Stimulated activated naive CD8-positive, alpha-beta T cell treated with anti-CD3 and anti-CD28 coated beads, Interleukin-15, amount 100 ng/mL, for 72 hours (primary cell): ENCODE measurements around the gene SMYD1.

Experiments
- ATAC-seq: fragments of 150-1000 bp; cut with Tn5 transposase; 2 replicates; pipeline ENCODE4 v1.10.0; 2021; ENCODE audit warnings: mild to moderate bottlenecking, moderate library complexity
- DNase-seq, 2 donors: peaks; one replicate each; pipeline ENCODE4 v3.0.0; 2021 to 2022
- H3K27ac Mint-ChIP-seq, 2 donors: one replicate each; pipeline ENCODE4 v1.8.0; 2022; ENCODE audit warnings: mild to moderate bottlenecking in 2 of 2, mixed read lengths in 2 of 2, moderate library complexity in 2 of 2
- H3K27me3 Mint-ChIP-seq: one replicate; pipeline ENCODE4 v1.8.0; 2022; ENCODE audit warnings: mixed read lengths
- H3K4me1 Mint-ChIP-seq: one replicate; pipeline ENCODE4 v1.8.0; 2022; ENCODE audit warnings: mild to moderate bottlenecking, mixed read lengths
- H3K4me3 Mint-ChIP-seq, 2 donors: one replicate each; pipeline ENCODE4 v1.8.0; 2022; ENCODE audit warnings: mild to moderate bottlenecking in 2 of 2, mixed read lengths in 2 of 2, moderate library complexity in 1 of 2
- H3K9me3 Mint-ChIP-seq, 2 donors: one replicate each; pipeline ENCODE4 v1.8.0; 2022; ENCODE audit warnings: mixed read lengths in 2 of 2

SMYD1 gene

GRCh38 chr2:88070055-88070454, 2.4 kb downstream of the SMYD1 start:
- no peaks in the 10 kb centered on the region for H3K4me1 Mint-ChIP-seq
- no peak overlapping the region for H3K27ac Mint-ChIP-seq
- no peaks in the 10 kb centered on the region for H3K27me3 Mint-ChIP-seq
- ATAC-seq (no peak), DNase-seq (no peak)
- H3K9me3 Mint-ChIP-seq: no peaks in the 10 kb centered on the region
- no peak overlapping the region for H3K4me3 Mint-ChIP-seq

- DNase-seq: no peak
- no peaks in the 10 kb centered on the region for H3K27me3 Mint-ChIP-seq
- no peaks in the 10 kb centered on the region for H3K4me1 Mint-ChIP-seq
- no peak for ATAC-seq
- no peak overlapping the region for H3K4me3 Mint-ChIP-seq
- no peak overlapping the region for H3K27ac Mint-ChIP-seq
- H3K9me3 Mint-ChIP-seq: no peaks in the 10 kb centered on the region
These were observed 3.7 kb downstream of the SMYD1 start for GRCh38 chr2:88071365-88071764.

DNA sequence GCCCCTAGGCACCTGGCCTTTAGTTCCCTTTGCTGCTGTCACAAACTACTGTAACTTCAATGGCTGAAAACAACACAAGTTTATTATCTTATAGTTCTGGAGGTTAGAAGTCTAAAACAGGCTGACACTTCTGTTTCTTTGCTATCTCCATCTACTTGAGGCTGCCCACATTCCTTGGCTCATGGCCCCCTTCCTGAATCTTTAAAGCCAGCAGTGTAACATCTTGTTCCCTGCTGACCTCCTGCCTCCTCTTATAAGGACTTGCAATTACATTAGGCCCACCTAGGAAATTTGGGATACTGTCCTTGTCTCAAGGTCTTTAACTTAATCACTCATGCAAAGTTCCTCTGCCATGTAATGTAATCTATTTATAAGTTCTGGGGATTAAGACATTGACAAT, 6.5 kb downstream of the SMYD1 start:
- H3K27ac Mint-ChIP-seq: no peak overlapping the region
- DNase-seq (no peak), ATAC-seq (no peak)
- H3K4me3 Mint-ChIP-seq: no peak overlapping the region
- H3K9me3 Mint-ChIP-seq: no peaks in the 10 kb centered on the region
- no peaks in the 10 kb centered on the region for H3K27me3 Mint-ChIP-seq
- no peaks in the 10 kb centered on the region for H3K4me1 Mint-ChIP-seq

DNA sequence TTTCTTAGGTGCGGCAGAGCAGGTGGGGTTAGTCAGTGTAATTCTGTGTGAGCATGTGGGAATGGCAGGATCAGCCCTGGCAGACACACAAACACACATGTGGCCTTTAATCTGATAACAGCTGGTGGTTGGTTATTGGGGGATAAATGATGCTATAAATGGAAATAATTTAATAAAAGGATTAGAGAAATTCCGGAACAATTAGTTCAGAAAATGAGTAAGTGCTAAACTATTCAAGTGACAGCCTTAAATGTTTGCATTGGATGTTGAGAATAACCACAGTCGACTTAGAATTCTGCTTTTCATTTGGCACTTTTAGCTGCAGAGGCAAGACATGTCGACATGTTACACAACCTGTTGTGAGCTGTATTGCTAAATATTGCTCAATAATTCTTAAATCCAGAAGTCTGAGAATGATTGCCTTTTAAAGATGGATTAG, 7.2 kb downstream of the SMYD1 start:
- H3K9me3 Mint-ChIP-seq: no peaks in the 10 kb centered on the region
- H3K27ac Mint-ChIP-seq: no peak overlapping the region
- H3K27me3 Mint-ChIP-seq: no peaks in the 10 kb centered on the region
- no peaks in the 10 kb centered on the region for H3K4me1 Mint-ChIP-seq
- ATAC-seq: no peak
- DNase-seq: no peak
- no peak overlapping the region for H3K4me3 Mint-ChIP-seq

DNA sequence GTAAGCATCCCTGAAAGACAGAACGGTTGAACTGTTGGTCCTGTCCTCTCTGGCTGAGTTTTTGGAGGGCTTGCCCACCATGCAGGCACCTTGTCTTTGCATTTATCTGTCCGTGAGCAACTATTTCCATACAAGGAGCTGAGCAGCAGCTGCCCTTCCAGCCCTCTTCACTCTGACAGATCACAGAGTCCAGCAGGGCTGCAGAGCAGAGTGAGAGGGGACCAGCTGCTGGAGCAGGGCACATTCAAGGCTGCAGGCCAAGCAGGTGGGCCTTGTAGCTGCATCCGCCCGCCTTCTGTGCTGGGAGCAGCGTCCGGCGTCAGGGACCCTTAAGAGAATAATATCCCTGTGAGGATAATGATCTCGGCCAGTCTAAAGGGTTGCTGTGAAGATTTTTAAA, 9.5 kb downstream of the SMYD1 start:
- no peaks in the 10 kb centered on the region for H3K9me3 Mint-ChIP-seq
- H3K4me3 Mint-ChIP-seq: no peak overlapping the region
- no peak for ATAC-seq
- no peak for DNase-seq
- H3K27ac Mint-ChIP-seq: no peak overlapping the region
- no peaks in the 10 kb centered on the region for H3K27me3 Mint-ChIP-seq
- no peaks in the 10 kb centered on the region for H3K4me1 Mint-ChIP-seq

- Mint-ChIP-seq H3K4me1 (no peaks in the 10 kb centered on the region), H3K27me3 (no peaks in the 10 kb centered on the region), H3K9me3 (no peaks in the 10 kb centered on the region), H3K27ac (no peak overlapping the region), H3K4me3 (no peak overlapping the region)
- no peak for ATAC-seq
- DNase-seq: no peak
These were observed 11.1 kb downstream of the SMYD1 start for GRCh38 chr2:88078643-88079172.

GRCh38 chr2:88080545-88080944, 12.9 kb downstream of the SMYD1 start:
- H3K4me1 Mint-ChIP-seq: no peaks in the 10 kb centered on the region
- ATAC-seq: no peak
- H3K4me3 Mint-ChIP-seq: no peak overlapping the region

DNA sequence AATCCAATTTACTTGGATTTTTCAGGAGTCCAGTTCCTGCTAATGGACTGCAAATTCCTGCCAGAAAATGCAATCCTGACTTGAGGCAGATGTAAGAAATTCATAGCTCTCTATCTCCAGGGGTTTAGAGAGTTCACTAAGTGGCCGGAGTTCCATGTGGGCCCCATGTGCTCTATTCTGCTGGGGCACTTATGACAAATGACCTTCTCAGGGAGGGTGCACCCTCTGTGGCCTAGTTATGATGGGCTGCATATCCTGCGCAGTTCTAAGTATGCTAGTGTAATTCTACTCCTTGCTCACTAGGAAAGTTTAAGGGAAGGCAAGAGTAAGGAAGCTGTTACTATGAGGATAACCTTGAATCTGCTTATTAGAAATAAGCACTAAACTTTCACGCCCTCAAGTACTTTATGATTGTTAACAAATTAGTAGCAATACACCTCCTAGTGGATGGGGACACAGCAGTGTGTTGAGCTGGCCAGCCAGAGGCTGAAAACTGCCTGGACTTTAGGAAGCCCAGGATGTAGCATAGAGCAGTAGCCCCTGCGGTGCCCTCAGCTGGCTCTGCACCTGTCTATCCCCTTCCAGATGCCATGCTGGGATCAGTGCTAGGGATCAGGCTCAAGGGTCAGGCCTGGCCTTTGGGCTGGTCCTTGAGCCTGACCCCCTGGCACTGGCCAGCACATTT, 14.4 kb downstream of the SMYD1 start:
- H3K4me1 Mint-ChIP-seq: no peaks in the 10 kb centered on the region
- ATAC-seq (no peak), DNase-seq (no peak)
- no peaks in the 10 kb centered on the region for H3K9me3 Mint-ChIP-seq
- no peaks in the 10 kb centered on the region for H3K27me3 Mint-ChIP-seq
- peak overlapping the region in 1 of 2 donors; percentile 80 for H3K27ac Mint-ChIP-seq
- H3K4me3 Mint-ChIP-seq: no peak overlapping the region

More at GRCh38 chr2:88080545-88080944, 12.9 kb downstream of the SMYD1 start:
- H3K27ac Mint-ChIP-seq: no peak overlapping the region
- no peaks in the 10 kb centered on the region for H3K9me3 Mint-ChIP-seq
- no peak for DNase-seq
- no peaks in the 10 kb centered on the region for H3K27me3 Mint-ChIP-seq

DNA sequence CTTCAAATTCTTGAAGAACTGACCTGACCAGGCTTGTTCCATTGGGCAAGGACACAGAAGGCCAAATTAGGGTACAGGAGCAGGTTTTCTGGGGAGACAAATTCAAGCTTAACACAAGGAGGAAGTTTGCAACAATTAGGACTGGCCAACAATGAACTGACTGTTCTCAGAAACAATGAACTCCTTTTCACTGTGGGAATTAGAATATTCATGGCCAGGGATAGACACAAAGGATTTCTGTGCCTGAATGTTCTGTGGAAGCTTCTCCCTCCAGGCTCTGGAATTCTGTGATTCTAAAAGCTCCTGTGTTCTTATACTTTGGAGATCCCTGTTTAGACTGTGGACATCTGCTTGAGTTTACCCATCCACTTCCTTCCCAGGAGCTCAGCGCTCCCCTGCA, 15.2 kb downstream of the SMYD1 start:
- no peak for ATAC-seq
- no peaks in the 10 kb centered on the region for H3K27me3 Mint-ChIP-seq
- H3K4me3 Mint-ChIP-seq: no peak overlapping the region
- H3K27ac Mint-ChIP-seq: no peak overlapping the region
- no peaks in the 10 kb centered on the region for H3K9me3 Mint-ChIP-seq
- no peak for DNase-seq
- H3K4me1 Mint-ChIP-seq: no peaks in the 10 kb centered on the region

DNA sequence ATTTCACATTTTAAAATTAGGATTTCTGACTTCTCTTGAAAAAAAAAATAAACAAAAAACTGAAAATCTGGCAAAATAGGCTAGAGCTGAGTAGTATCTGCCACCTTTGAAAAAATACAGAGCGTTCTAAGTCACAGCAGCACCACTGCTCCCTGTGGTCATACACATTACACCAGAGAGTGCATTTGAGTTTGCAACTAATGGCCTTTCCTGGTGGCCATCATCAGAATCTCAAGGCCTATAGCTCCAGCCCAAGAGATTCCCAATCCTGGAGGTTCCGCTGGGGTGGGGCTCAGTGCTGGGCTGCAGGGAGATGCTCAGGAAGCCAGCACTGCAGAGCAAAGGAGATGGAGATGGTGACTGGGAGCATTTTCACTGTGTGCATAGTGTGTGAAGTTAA, 17.5 kb downstream of the SMYD1 start:
- Mint-ChIP-seq H3K4me1 (peaks cover 4% of the 10 kb centered on the region), H3K27me3 (no peaks in the 10 kb centered on the region), H3K9me3 (no peaks in the 10 kb centered on the region), H3K27ac (no peak overlapping the region), H3K4me3 (no peak overlapping the region)
- no peak for DNase-seq
- ATAC-seq: no peak

GRCh38 chr2:88085602-88086001, 18.0 kb downstream of the SMYD1 start:
- H3K9me3 Mint-ChIP-seq: no peaks in the 10 kb centered on the region
- DNase-seq: no peak
- H3K4me3 Mint-ChIP-seq: no peak overlapping the region
- H3K4me1 Mint-ChIP-seq: peaks cover 9% of the 10 kb centered on the region
- no peak for ATAC-seq
- no peaks in the 10 kb centered on the region for H3K27me3 Mint-ChIP-seq
- H3K27ac Mint-ChIP-seq: no peak overlapping the region

DNA sequence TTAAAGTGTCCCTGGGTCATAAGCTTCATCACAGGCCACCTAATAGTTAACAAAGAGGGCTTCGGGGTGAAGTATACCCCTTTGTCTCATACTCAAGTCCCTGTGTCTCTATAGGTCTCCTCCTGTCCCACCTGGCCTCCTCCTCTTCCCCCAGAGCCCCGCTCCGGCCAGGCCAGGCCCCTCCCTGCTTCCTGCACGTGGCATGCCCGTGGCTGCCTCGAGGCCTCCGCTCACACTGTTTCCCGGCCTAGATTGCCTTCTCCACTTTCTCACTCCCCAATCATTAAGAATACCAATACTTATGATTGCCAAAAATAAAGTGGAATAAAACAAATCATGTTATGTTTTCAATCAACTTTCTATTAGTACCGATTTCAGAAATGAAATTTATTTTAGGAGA, 18.8 kb downstream of the SMYD1 start:
- no peaks in the 10 kb centered on the region for H3K9me3 Mint-ChIP-seq
- peaks cover 17% of the 10 kb centered on the region for H3K4me1 Mint-ChIP-seq
- DNase-seq: no peak
- peak overlapping the region in 1 of 2 donors; percentile 41 for H3K27ac Mint-ChIP-seq
- H3K27me3 Mint-ChIP-seq: no peaks in the 10 kb centered on the region
- no peak for ATAC-seq
- H3K4me3 Mint-ChIP-seq: no peak overlapping the region

DNA sequence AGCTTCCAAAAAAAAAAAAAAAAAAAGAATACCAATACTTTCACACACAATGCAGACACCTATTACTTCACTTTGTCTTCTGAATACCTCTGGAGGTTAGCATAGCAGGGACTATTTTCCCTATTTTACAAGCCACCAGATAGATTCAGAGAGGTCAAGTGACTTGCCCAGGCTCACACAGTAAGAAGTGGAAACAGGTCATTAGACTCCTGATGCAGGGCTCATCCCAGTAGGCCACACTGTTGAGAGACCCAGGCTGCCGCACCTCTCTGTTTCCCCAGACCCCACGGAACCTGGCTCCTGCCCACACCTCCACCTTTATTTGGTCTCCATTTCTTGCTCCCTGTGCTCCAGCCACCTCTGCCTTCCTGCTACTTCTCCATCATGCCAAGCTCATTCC, 19.4 kb downstream of the SMYD1 start:
- Mint-ChIP-seq H3K9me3 (no peaks in the 10 kb centered on the region), H3K27ac (no peak overlapping the region), H3K27me3 (no peaks in the 10 kb centered on the region), H3K4me1 (peaks cover 20% of the 10 kb centered on the region), H3K4me3 (no peak overlapping the region)
- ATAC-seq (no peak), DNase-seq (no peak)

- Mint-ChIP-seq H3K27ac (no peak overlapping the region), H3K4me1 (peaks cover 25% of the 10 kb centered on the region), H3K4me3 (no peak overlapping the region), H3K9me3 (peaks cover 0 to under 1% of the 10 kb centered on the region in 2 donors), H3K27me3 (no peaks in the 10 kb centered on the region)
- DNase-seq: no peak
- no peak for ATAC-seq
These were observed 20.1 kb downstream of the SMYD1 start for GRCh38 chr2:88087763-88088162.

DNA sequence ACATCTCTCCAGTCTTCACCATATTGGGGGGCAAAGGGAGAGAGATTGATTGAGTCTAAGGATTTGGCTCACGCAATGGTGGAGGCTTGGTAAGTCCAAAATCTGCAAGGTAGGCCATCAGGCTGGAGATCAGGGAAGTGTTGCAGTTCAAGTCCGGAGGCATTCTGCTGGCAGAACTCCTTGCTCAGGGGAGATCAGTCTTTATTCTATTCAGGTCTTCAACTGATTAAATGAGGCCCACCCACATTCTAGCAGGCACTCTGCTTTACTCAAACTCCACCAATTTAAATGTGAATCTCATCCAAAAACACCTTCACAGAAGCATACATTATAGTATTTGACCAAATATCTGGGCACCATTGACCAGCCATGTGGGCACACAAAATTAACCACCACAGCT, 21.4 kb downstream of the SMYD1 start:
- Mint-ChIP-seq H3K27me3 (no peaks in the 10 kb centered on the region), H3K4me3 (no peak overlapping the region), H3K27ac (no peak overlapping the region), H3K9me3 (peaks cover 0 to 5% of the 10 kb centered on the region in 2 donors), H3K4me1 (peaks cover 28% of the 10 kb centered on the region)
- DNase-seq (no peak), ATAC-seq (no peak)

DNA sequence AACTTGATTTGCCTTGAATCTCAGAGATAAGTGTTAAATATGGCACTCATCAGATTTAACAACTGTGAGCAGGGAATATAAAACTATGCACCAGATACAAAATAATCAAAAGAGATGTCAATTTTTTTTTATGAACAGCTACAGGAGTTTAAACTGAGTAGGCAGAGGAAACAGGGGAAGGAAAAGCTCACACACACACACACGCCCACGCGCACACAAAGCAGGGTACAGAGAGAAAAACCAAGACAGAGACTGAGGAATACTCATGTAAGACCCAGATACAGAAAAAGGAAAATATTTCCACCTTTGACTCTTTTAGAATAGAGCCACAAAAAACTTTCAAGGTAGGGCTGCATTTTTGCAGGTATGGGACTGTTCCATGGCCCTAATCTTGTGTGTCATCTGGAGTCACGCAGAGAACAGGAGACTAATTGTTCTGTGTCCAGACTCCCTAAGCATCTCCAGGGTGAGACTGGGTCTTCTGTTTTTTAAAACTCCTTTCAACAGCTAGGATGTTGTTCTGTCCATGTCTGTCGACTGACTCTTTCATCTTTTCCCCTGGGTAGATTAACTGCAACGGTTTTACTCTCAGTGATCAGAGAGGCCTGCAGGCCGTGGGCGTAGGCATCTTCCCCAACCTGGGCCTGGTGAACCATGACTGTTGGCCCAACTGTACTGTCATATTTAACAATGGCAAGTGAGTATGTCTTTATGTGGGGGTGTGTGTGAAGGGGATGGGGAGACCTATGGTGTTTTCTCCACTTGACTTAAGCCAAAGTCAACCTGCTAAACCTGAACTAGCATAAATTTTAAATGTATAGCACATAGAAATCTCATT, 23.0 kb downstream of the SMYD1 start:
- H3K4me1 Mint-ChIP-seq: peaks cover 28% of the 10 kb centered on the region
- H3K27ac Mint-ChIP-seq: peak overlapping the region; percentile 75 to 80
- H3K9me3 Mint-ChIP-seq: peaks cover 0 to 5% of the 10 kb centered on the region in 2 donors
- DNase-seq (peak; percentile 2 to 10), ATAC-seq (peak; percentile 60)
- peak overlapping the region in 1 of 2 donors; percentile 18 for H3K4me3 Mint-ChIP-seq
- no peaks in the 10 kb centered on the region for H3K27me3 Mint-ChIP-seq
